IPS-18c (cell line): ENCODE data around the gene GNL3L.
"Not testable (repeated sequence)": the region's sequence is repeated elsewhere in the genome, so short reads cannot be mapped to it uniquely, and the experiment has no call there.

Experiments
- H3K4me3 ChIP-seq: 2 replicates; pipeline ENCODE4 v1.7.0; 2013; ENCODE audit warnings: low read depth, mild to moderate bottlenecking, low read length, moderate library complexity; ENCODE audit not compliant: insufficient read depth
- H3K9me3 ChIP-seq: one replicate; pipeline ENCODE4 v1.6.1; 2013; ENCODE audit warnings: mild to moderate bottlenecking, low read length, moderate library complexity; ENCODE audit not compliant: control insufficient read depth, insufficient read depth

Gene GNL3L

DNA sequence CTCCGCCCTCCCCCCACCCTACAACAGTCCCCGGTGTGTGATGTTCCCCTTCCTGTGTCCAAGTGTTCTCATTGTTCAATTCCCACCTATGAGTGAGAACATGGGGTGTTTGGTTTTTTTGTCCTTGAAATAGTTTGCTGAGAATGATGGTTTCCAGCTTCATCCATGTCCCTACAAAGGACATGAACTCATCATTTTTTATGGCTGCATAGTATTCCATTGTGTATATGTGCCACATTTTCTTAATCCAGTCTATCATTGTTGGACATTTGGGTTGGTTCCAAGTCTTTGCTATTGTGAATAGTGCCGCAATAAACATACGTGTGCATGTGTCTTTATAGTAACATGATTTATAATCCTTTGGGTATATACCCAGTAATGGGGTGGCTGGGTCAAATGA lies 12.2 kb downstream of the GNL3L start:
- H3K9me3 ChIP-seq, result not testable (repeated sequence)

GRCh38 chrX:54550821-54551220 lies 20.8 kb downstream of the GNL3L start:
- Histone ChIP-seq H3K4me3 (no peak overlapping the region), H3K9me3 (peaks cover 3% of the 10 kb centered on the region)

More for the DNA sequence above, 12.2 kb downstream of the GNL3L start:
- H3K4me3 ChIP-seq, result not testable (repeated sequence)

- Histone ChIP-seq H3K4me3 (no peak overlapping the region), H3K9me3 (peaks cover 3% of the 10 kb centered on the region)
These were observed 21.8 kb downstream of the GNL3L start for GRCh38 chrX:54551801-54552200.

DNA sequence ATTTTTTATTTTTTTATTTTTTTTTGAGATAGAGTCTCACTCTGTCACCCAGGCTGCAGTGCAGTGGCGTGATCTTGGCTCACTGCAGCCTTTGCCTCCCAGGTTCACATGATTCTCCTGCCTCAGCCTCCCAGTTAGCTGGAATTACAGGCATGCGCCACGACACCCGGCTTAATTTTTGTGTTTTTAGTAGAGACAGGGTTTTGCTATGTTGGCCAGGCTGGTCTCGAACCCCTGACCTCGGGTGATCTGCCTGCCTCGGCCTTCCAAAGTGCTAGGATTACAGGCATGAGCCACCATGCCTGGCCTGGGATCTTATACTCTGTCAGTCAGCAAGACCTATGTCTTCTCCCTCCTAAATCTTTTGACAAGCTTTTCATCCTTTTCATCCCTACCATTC lies 25.0 kb downstream of the GNL3L start:
- H3K9me3 ChIP-seq, H3K4me3 ChIP-seq: not testable (repeated sequence)

DNA sequence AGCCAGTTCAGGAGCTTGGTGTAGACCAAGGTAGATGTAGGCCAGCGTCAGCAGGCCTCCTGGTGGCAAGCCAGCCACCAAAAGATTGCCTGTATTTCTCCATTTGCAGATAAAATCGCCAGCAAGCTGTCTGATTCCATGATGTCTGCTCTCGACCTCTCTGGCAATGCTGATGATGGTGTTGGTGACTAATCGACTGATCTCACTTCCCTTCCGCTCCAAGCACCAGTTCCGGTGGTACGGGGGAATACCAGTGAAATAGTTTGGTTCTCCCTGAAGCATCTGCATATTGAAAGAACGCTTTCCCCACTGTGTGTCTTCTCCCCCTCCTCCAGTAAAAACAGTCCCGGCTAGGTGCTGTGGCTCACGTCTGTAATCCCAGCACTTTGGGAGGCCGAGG lies 30.4 kb downstream of the GNL3L start:
- Histone ChIP-seq H3K4me3 (no peak overlapping the region), H3K9me3 (peaks cover 7% of the 10 kb centered on the region)

DNA sequence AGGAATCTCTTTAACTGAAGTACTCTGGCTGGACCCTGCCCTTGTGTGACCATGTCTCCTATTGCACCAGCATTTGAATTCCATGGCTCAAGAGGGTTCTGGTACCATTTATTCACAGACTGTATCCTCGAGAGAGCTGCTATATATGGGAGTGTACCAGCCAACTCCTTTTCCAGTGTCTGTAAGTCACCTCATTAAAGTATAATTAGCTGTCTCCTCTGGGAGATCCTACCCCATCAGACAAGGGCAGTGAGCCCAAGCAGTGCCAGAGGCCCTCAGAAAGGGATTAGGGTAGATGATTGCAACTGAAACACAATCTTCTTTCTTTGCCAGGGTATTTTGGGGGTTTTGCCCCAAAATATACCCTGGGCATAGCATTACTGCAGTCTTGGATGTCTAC lies 31.6 kb downstream of the GNL3L start:
- H3K9me3 ChIP-seq, result peaks cover 8% of the 10 kb centered on the region
- H3K4me3 ChIP-seq, result no peak overlapping the region

GRCh38 chrX:54564936-54565335 lies 34.9 kb downstream of the GNL3L start:
- no peak overlapping the region for H3K4me3 ChIP-seq
- peaks cover 8% of the 10 kb centered on the region for H3K9me3 ChIP-seq

- H3K4me3 ChIP-seq, result no peak overlapping the region
These were observed 40.3 kb downstream of the GNL3L start for GRCh38 chrX:54570332-54570731.

DNA sequence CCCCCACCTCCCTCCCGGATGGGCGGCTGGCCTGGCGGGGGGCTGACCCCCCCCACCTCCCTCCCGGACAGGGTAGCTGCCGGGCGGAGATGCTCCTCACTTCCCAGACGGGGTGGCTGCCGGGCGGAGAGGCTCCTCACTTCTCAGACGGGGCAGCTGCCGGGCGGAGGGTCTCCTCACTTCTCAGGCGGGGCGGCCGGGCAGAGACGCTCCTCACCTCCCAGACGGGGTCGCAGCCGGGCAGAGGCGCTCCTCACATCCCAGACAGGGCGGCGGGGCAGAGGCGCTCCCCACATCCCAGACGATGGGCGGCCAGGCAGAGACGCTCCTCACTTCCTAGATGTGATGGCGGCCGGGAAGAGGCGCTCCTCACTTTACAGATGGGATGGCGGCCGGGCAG lies 42.6 kb downstream of the GNL3L start:
- H3K9me3 ChIP-seq, H3K4me3 ChIP-seq: not testable (repeated sequence)

More at GRCh38 chrX:54570332-54570731, 40.3 kb downstream of the GNL3L start:
- peaks cover 5% of the 10 kb centered on the region for H3K9me3 ChIP-seq

GRCh38 chrX:54597728-54598127 lies 67.7 kb downstream of the GNL3L start:
- H3K9me3 ChIP-seq, result no peaks in the 10 kb centered on the region
- no peak overlapping the region for H3K4me3 ChIP-seq

- Histone ChIP-seq H3K9me3 (no peaks in the 10 kb centered on the region), H3K4me3 (no peak overlapping the region)
These were observed 72.5 kb downstream of the GNL3L start for GRCh38 chrX:54602563-54602962.
